HG02840 (cell line): ENCODE measurements around the gene ANKRD27.

Experiments
- ATAC-seq: cut with Tn5 transposase; IDR thresholded peaks from one replicate; pipeline ENCODE4 v1.9.1; 2021; ENCODE audit warnings: mild to moderate bottlenecking, moderate library complexity, moderate number of reproducible peaks; ENCODE audit not compliant: unreplicated experiment, low FRiP score

ANKRD27 gene

DNA sequence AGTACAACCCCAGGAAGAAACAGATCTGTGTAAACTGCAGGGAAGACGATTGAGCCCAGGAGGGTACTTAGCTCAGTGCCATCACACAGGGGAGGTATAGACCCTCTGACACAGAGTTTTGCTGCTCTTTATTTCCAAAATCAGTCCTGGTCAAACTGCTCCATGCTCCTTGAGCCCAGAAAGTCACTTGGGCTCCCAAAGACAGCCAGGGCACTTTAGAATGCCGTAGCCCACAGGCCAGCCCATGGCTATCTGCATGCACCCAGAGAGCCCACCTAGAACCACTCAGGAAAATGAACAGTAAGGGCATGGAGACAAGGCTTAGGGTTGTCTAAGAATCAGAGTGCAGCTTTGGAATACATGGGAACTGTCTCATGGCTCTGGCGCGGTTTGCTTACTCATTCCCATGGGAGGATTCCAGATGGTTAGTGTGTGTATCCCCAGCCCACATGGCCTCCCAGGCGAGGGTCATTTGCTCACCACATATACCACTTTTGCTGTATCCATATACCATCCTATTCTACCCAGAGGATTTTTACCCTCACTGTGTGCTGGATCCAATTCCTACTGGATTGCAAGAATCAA lies 108.6 kb downstream of the ANKRD27 start:
- ATAC-seq, result no peak

DNA sequence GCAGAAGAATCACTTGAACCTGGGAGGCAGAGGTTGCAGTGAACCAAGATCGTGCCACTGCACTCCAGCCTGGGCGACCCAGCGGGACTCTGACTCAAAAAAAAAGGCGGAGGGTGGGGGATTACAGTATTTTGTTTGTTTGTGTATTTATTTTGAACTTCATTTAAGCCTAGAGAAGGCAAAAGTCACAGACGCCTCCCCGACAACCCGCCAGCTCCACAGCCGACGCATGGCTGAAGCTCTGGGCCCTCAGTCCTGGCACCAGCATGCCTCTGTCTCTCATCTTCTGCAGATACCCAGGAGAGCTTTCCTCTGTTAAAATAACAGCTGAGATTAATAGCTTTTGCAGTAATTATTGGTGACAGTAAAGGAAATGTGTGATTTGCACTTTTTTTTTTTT lies 111.2 kb downstream of the ANKRD27 start:
- ATAC-seq, result no peak

DNA sequence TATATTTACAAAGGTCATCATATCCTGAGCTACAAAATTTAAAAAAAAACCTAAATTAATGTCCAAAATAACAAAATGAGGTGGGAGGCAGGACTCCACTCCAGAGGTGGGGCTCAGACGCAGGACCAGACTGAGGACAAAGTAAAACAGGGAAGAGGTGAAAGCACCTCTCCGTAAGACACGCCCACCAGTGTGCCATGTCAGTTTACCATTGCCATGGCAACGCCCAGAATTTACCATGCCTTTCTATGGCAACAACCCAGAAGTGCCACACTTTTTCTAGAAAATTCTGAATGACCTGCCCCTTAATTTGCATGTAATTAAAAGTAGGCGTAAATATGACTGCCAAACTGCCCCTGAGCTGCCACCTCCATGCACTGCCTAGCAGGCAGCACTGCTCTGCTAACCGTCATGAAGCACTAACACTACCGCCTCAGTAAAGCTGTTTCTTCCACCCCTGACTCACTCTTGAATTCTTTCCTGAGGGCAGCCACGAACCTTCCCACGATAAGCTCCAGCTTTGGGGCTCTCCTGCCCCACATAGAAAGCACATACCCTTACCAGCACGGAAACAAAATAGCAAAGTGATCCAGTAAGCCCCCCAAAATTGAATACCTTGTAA lies 116.3 kb downstream of the ANKRD27 start:
- no peak for ATAC-seq

DNA sequence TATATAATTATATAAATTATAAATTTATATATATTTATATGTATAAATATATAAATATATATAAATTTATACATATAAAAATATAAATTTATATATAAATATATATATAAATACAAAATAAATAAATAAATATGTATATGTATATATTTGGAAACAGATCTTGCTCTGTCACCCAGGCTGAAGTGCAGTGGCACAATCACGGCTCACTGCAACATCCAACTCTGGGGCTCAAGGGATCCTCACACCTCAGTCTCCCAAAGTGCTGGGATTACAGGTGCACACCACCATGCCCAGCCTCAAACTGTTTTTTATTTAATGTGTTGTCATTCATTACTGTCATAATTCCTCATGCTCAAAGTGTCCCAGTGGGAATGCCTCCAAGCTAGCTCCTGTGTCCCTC lies 119.2 kb downstream of the ANKRD27 start:
- no peak for ATAC-seq

DNA sequence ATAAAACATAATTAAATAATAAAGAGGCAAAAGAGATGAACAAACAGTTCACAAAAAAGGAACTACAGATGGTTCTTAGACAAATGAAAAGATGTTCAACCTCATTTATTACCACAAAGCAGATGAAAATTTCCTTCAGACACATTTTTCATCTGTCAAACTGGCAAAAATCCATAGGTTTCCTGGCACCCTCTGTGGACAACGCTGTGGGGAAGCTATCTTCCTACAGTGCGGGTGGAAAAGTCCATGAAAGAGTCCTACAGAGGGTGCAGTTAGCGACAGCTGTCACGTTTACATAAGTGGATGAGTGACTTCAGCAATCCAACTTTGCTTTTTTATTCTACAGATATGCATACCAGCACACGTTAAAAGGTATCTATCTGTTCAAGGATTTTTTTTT lies 124.3 kb downstream of the ANKRD27 start:
- no peak for ATAC-seq
